OCI-LY1 (cell line): ENCODE measurements around the gene TCERG1.

Experiments used
- H2AFZ ChIP-seq: fragments of 200-600 bp; sonication (generic), shearing (Covaris generic); 2 replicates; pipeline ENCODE4 v1.6.0; 2014; ENCODE audit warnings: antibody characterized with exemption, mild to moderate bottlenecking, low read length
- H3F3A ChIP-seq: fragments of 200-600 bp; sonication (generic), shearing (Covaris generic); 2 replicates; pipeline ENCODE4 v1.6.0; 2014; ENCODE audit warnings: mild to moderate bottlenecking, antibody characterized with exemption, low read length, moderate library complexity; ENCODE audit not compliant: insufficient read depth
- H3K27ac ChIP-seq: fragments of 200-600 bp; sonication (generic); 2 replicates; pipeline ENCODE4 v1.5.1; 2014; ENCODE audit warnings: low read length, mixed run types, mild to moderate bottlenecking, low read depth; ENCODE audit not compliant: poor library complexity, severe bottlenecking
- H3K27me3 ChIP-seq: fragments of 200-600 bp; sonication (generic); 2 replicates; pipeline ENCODE4 v1.6.0; 2014; ENCODE audit warnings: antibody characterized with exemption, mild to moderate bottlenecking, low read length, moderate library complexity; ENCODE audit not compliant: insufficient read depth
- H3K36me3 ChIP-seq: fragments of 200-600 bp; sonication (generic); 2 replicates; pipeline ENCODE4 v1.6.1; 2014; ENCODE audit warnings: mild to moderate bottlenecking, antibody characterized with exemption, low read length, moderate library complexity, mixed read lengths; ENCODE audit not compliant: insufficient read depth
- H3K4me1 ChIP-seq: fragments of 200-600 bp; sonication (generic); 2 replicates; pipeline ENCODE4 v1.5.1; 2014; ENCODE audit warnings: mild to moderate bottlenecking, low read length, moderate library complexity; ENCODE audit not compliant: insufficient read depth, severe bottlenecking
- H3K4me2 ChIP-seq: fragments of 200-600 bp; sonication (generic), shearing (Covaris generic); 2 replicates; pipeline ENCODE4 v1.6.1; 2014; ENCODE audit warnings: low read length
- H3K4me3 ChIP-seq: fragments of 200-600 bp; sonication (generic); 2 replicates; pipeline ENCODE4 v1.5.1; 2014; ENCODE audit warnings: low read length, low read depth, mild to moderate bottlenecking, mixed read lengths; ENCODE audit not compliant: poor library complexity, severe bottlenecking
- H3K79me2 ChIP-seq: fragments of 200-600 bp; shearing (Covaris generic); 2 replicates; pipeline ENCODE4 v1.6.1; 2016; ENCODE audit warnings: mixed run types, low read length, mixed read lengths; ENCODE audit not compliant: insufficient read depth
- H3K9ac ChIP-seq: fragments of 200-600 bp; sonication (generic), shearing (Covaris generic); 2 replicates; pipeline ENCODE4 v1.6.1; 2014; ENCODE audit warnings: mild to moderate bottlenecking, low read length, mixed read lengths
- H3K9me2 ChIP-seq: fragments of 200-600 bp; sonication (generic), shearing (Covaris generic); 2 replicates; pipeline ENCODE4 v1.6.1; 2014; ENCODE audit warnings: low read depth, mild to moderate bottlenecking, low read length, mixed read lengths
- H3K9me3 ChIP-seq: fragments of 200-600 bp; shearing (Covaris generic); 2 replicates; pipeline ENCODE4 v1.6.1; 2014; ENCODE audit warnings: low read length, mixed read lengths
- H4K20me1 ChIP-seq: fragments of 200-600 bp; sonication (generic), shearing (Covaris generic); 2 replicates; pipeline ENCODE4 v1.6.0; 2016; ENCODE audit warnings: mild to moderate bottlenecking, low read length; ENCODE audit not compliant: insufficient read depth
- EZH2 ChIP-seq: fragments of 200-600 bp; sonication (generic), shearing (Covaris generic); IDR thresholded peaks from 2 replicates; pipeline ENCODE4 v1.8.0; 2017; ENCODE audit warnings: borderline replicate concordance, mixed run types, mild to moderate bottlenecking, antibody characterized with exemption, low read length, moderate library complexity, mixed read lengths
- TF ChIP-seq, protein P1 (sequence below): fragments of 200-600 bp; sonication (generic), shearing (Covaris generic); IDR thresholded peaks from 2 replicates; pipeline ENCODE4 v1.5.1; 2017; ENCODE audit warnings: mild to moderate bottlenecking, antibody characterized with exemption, low read length, moderate library complexity, mixed read lengths

TCERG1 gene

DNA sequence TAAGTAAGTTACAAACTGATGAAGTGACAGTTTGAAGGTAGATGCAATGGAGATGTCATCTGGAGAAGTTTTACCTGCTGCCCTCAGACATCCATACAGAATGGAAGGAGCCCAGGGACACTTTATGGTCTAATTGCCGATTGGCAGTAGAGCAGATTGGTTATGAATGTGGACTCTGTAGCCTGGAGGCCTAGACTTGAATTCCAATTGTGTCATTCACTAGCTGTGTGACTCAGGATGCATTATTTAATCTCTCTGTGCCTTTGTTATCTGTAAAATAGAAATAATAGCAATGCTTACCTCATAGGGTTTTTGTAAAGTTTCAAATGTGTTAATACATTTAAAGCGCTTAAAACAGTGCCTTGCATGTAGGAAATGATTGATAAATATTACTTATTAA, 5.2 kb upstream of the TCERG1 start:
- Histone ChIP-seq H3K27me3 (no peaks in the 10 kb centered on the region), H3K4me3 (no peak overlapping the region), H3K9ac (no peak overlapping the region), H3K36me3 (no peaks in the 10 kb centered on the region), H3K4me1 (no peaks in the 10 kb centered on the region), H3K4me2 (no peak overlapping the region), H4K20me1 (no peaks in the 10 kb centered on the region), H3K27ac (no peak overlapping the region), H3K79me2 (no peaks in the 10 kb centered on the region), H3K9me2 (no peaks in the 10 kb centered on the region), H3K9me3 (no peaks in the 10 kb centered on the region), H3F3A (no peaks in the 10 kb centered on the region), H2AFZ (no peak overlapping the region)
- TF ChIP-seq, protein P1, sequence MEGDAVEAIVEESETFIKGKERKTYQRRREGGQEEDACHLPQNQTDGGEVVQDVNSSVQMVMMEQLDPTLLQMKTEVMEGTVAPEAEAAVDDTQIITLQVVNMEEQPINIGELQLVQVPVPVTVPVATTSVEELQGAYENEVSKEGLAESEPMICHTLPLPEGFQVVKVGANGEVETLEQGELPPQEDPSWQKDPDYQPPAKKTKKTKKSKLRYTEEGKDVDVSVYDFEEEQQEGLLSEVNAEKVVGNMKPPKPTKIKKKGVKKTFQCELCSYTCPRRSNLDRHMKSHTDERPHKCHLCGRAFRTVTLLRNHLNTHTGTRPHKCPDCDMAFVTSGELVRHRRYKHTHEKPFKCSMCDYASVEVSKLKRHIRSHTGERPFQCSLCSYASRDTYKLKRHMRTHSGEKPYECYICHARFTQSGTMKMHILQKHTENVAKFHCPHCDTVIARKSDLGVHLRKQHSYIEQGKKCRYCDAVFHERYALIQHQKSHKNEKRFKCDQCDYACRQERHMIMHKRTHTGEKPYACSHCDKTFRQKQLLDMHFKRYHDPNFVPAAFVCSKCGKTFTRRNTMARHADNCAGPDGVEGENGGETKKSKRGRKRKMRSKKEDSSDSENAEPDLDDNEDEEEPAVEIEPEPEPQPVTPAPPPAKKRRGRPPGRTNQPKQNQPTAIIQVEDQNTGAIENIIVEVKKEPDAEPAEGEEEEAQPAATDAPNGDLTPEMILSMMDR: no peak
- no peak for TF ChIP-seq EZH2

- Histone ChIP-seq H3K9me3 (no peaks in the 10 kb centered on the region), H3K9ac (peak overlapping the region; percentile 94), H2AFZ (no peak overlapping the region), H3F3A (no peaks in the 10 kb centered on the region), H3K9me2 (no peaks in the 10 kb centered on the region), H3K4me2 (peak overlapping the region; percentile 85), H3K27ac (peak overlapping the region; percentile 77), H4K20me1 (0 out of 2 replicates have a peak, but pooled peaks cover 4% of the 10 kb centered on the region), H3K36me3 (no peaks in the 10 kb centered on the region), H3K79me2 (peaks cover 56% of the 10 kb centered on the region), H3K4me1 (peaks cover 28% of the 10 kb centered on the region), H3K27me3 (no peaks in the 10 kb centered on the region), H3K4me3 (peak overlapping the region; percentile 76)
- no peak for TF ChIP-seq EZH2
- TF ChIP-seq, protein P1: no peak
Measured at GRCh38 chr5:146447734-146448380, 724 bp downstream of the TCERG1 start.

DNA sequence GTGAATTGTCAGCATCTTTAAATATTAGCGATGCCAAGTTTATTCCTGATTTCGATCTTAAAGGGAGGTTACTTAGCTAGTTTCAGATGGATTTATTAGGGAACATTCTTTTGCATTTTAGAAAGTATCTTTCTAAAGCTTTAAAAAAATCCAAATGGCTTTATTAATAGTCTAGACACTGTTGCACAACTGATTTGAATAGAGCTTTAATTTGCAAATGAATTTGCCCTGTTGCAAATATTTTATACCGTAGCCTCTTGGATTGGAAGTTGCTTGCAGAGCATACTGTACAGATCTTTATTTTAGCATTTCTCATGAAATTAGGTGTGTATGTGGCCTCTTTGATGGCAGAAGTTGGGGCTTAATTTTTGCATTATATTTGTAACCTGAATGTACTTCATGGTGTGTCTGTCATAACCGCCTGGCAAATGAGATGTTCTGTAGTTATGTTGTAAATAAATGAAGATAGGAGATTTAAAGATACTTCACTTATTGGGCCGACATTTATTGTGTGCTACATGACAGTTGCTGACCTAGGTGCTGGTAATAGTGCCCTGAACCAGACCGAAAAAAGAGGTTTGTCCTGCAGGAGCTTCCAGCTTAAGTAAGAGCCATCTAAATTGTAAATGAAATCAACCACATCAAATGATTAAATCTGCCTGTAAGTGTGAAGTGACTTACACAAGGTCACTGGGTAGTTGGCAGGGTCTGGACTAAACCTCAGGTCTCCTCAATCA, 1.8 kb downstream of the TCERG1 start:
- Histone ChIP-seq H3F3A (no peaks in the 10 kb centered on the region), H3K9me3 (no peaks in the 10 kb centered on the region), H2AFZ (no peak overlapping the region), H3K27me3 (no peaks in the 10 kb centered on the region), H3K4me1 (peaks cover 28% of the 10 kb centered on the region), H4K20me1 (0 out of 2 replicates have a peak, but pooled peaks cover 8% of the 10 kb centered on the region), H3K36me3 (0 out of 2 replicates have a peak, but pooled peaks cover 2% of the 10 kb centered on the region), H3K79me2 (peaks cover 67% of the 10 kb centered on the region), H3K9me2 (no peaks in the 10 kb centered on the region), H3K4me2 (peak overlapping the region; percentile 85), H3K4me3 (peak overlapping the region; percentile 76), H3K27ac (no peak overlapping the region), H3K9ac (peak overlapping the region; percentile 94)
- TF ChIP-seq, protein P1: no peak
- no peak for TF ChIP-seq EZH2
